A673 (cell line): ENCODE results near the gene SLC22A6. TPM values are rescaled to one million over a fixed set of nuclear protein-coding genes. Genes with fewer than 3 reads are reported as not detected.

Experiments used
- BruUV-seq: library from RNA; stranded (reverse); fragments of 400-500 nt; replicated peaks from 2 replicates; lab custom pipeline; 2021; lab: Mats Ljungman, UMichigan
- CTCF ChIA-PET: fragments of 300-600 bp; sonication (Branson Sonifier 250); formaldehyde crosslinking; loops from one replicate; lab custom pipeline; 2022; ENCODE audit warnings: antibody characterized with exemption; lab: Charles Lee
- POLR2A ChIA-PET: fragments of 300-600 bp; sonication (Branson Sonifier 250); formaldehyde crosslinking; loops from one replicate; lab custom pipeline; 2022; ENCODE audit warnings: antibody characterized with exemption; ENCODE audit not compliant: low non-redundant PET; lab: Charles Lee
- DNase-seq: peaks from one replicate; pipeline ENCODE4 v3.0.0-alpha.2; 2015; ENCODE audit warnings: low spot score
- H3K27ac ChIP-seq: fragments of 200-600 bp; sonication (generic); 2 replicates; pipeline ENCODE4 v1.5.1; 2016; ENCODE audit warnings: mixed run types, low read depth, mild to moderate bottlenecking, mixed read lengths, antibody characterized with exemption, low read length; ENCODE audit not compliant: poor library complexity, severe bottlenecking
- H3K27me3 ChIP-seq: fragments of 200-600 bp; sonication (generic); replicated peaks from 2 replicates; pipeline ENCODE4 v1.6.1; 2017; ENCODE audit warnings: mixed run types, low read depth, mild to moderate bottlenecking, mixed read lengths, antibody characterized with exemption, low read length; ENCODE audit not compliant: insufficient read depth, poor library complexity
- H3K36me3 ChIP-seq: fragments of 200-600 bp; sonication (generic); 2 replicates; pipeline ENCODE4 v1.6.1; 2016; ENCODE audit warnings: mixed run types, mild to moderate bottlenecking, mixed read lengths, antibody characterized with exemption, low read length; ENCODE audit not compliant: insufficient read depth, poor library complexity, severe bottlenecking
- H3K4me1 ChIP-seq: fragments of 200-600 bp; sonication (generic); 2 replicates; pipeline ENCODE4 v1.6.1; 2017; ENCODE audit warnings: mixed run types, mild to moderate bottlenecking, mixed read lengths, antibody characterized with exemption, low read length; ENCODE audit not compliant: insufficient read depth, poor library complexity, severe bottlenecking
- H3K4me3 ChIP-seq: fragments of 200-600 bp; sonication (generic); 2 replicates; pipeline ENCODE4 v1.5.1; 2016; ENCODE audit warnings: low read depth, mixed run types, mild to moderate bottlenecking, mixed read lengths, low read length; ENCODE audit not compliant: poor library complexity, severe bottlenecking
- H3K9me3 ChIP-seq: fragments of 200-600 bp; sonication (generic); 2 replicates; pipeline ENCODE4 v1.6.1; 2016; ENCODE audit warnings: mixed run types, low read depth, mild to moderate bottlenecking, mixed read lengths, antibody characterized with exemption, low read length; ENCODE audit not compliant: poor library complexity, severe bottlenecking
- EZH2 ChIP-seq: fragments of 200-600 bp; sonication (generic); IDR thresholded peaks from 2 replicates; pipeline ENCODE4 v1.6.1; 2017; ENCODE audit warnings: borderline replicate concordance, low read depth, mild to moderate bottlenecking, mixed read lengths, antibody characterized with exemption, low read length; ENCODE audit not compliant: poor library complexity, severe bottlenecking
- intact Hi-C: fragments of 100-400 bp; cut with micrococcal nuclease; formaldehyde crosslinking; loops from one replicate; pipeline ENCODE4 v1.10.0; 2022; ENCODE audit not compliant: unreplicated experiment
- total RNA-seq: library from RNA; stranded (reverse); gene quantifications from 2 replicates; pipeline ENCODE4 v1.2.3, GENCODE V29; 2021
- TF ChIP-seq, protein P1 (sequence below): fragments of 300-800, 200-600 bp; sonication (generic); conservative IDR thresholded peaks from 2 replicates; pipeline ENCODE4 v1.5.1; 2017; ENCODE audit warnings: low read depth, mild to moderate bottlenecking, antibody characterized with exemption, low read length, moderate library complexity, mixed read lengths

The SLC22A6 gene
- total RNA-seq, 1 experiment from 2014 or later, result not detected

DNA sequence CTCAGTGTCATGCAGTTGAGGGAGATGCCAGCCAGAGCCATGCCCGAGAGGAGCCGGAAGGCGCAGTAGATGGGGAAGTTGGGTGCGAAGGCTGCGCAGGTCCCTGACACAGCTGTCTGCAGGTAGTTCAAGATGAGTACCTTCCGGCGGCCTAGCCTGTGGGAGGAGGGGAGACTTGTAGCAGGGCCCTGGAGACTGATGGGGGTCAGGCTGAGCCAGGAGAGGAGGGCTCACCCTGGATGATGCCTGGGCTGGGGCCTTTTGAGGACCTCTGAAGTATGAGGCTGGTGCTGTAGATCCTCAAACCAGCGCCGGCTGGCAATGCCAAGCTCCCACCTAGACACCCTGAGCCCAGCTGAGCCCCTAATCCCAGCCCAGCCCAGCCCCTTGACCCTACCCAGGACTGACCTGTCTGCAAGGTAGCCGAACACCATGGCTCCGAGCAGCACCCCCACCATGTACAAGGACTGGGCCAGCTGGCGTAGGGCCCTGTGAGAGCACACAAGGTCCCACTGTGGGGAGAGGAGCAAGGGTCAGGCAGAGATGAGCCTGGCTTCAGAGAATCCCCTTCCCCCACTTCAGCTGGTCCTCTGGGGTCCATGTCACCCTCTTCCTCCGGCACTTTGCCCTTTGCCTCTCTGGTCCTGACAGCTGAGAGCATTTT lies 1.1 kb downstream of the SLC22A6 start:
- TF ChIP-seq, protein P1, sequence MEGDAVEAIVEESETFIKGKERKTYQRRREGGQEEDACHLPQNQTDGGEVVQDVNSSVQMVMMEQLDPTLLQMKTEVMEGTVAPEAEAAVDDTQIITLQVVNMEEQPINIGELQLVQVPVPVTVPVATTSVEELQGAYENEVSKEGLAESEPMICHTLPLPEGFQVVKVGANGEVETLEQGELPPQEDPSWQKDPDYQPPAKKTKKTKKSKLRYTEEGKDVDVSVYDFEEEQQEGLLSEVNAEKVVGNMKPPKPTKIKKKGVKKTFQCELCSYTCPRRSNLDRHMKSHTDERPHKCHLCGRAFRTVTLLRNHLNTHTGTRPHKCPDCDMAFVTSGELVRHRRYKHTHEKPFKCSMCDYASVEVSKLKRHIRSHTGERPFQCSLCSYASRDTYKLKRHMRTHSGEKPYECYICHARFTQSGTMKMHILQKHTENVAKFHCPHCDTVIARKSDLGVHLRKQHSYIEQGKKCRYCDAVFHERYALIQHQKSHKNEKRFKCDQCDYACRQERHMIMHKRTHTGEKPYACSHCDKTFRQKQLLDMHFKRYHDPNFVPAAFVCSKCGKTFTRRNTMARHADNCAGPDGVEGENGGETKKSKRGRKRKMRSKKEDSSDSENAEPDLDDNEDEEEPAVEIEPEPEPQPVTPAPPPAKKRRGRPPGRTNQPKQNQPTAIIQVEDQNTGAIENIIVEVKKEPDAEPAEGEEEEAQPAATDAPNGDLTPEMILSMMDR, result no peak
- TF ChIP-seq EZH2, result no peak
- ChIA-PET CTCF (no interaction called here), POLR2A (no interaction called here)
- intact Hi-C loops, result no loop called here
- no peaks in the 10 kb centered on the region for H3K4me1 ChIP-seq
- H3K27me3 ChIP-seq, result no peaks in the 10 kb centered on the region
- H3K27ac ChIP-seq, result no peak overlapping the region
- no peaks in the 10 kb centered on the region for H3K36me3 ChIP-seq
- no TSS peak for BruUV-seq
- no peak for DNase-seq
- H3K9me3 ChIP-seq, result no peaks in the 10 kb centered on the region
- no peak overlapping the region for H3K4me3 ChIP-seq

DNA sequence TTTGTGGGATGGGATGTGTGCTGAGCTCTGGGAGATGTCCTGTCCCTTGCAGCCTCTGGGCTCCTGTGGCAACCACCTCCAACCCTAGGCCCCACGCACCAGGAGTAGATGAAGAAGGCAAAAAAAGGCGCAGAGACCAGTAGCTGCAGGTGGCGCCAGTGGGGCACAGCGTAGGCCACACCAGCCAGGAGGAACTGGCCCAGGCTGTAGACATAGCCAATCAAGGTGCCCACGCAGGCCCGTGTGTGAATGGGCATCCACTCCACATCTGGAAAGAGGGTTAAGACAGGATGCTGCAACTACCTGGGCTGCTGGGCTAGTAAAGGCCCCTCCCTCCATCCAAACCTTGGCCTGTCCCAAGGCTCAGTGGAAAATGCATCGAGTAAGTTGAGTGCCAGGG lies 3.0 kb downstream of the SLC22A6 start:
- no peaks in the 10 kb centered on the region for H3K36me3 ChIP-seq

DNA sequence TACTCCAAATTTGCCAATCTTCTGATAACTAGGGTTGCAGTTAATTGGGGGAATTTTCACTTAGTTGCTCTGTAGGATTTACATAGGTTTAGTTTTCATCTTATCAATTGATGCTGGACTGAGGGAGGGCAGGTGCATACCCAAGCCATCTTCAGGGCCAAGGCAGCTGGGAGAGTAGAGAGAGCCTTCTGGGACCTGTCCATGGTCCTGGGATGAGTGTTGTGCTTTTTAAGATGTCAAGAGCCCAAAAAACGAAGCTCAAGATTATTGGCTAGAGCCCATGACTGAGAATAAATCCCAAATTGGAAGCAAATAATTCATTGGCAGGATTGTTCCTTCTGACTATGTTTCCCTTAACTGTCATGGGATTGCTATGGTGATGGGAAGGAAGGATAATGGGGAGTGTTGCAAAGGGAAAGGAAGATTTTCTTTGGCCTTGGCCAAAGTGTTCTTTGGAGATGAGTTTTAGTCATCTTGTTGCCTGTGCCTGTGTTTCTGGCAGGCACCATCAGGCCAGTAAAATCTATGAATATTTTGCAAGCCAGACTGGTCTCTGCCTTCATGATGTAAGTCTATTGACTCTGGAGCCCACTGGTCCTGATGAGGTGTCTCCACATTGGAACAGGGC lies 4.5 kb downstream of the SLC22A6 start:
- intact Hi-C loops, result no loop called here
- H3K27me3 ChIP-seq, result no peaks in the 10 kb centered on the region
- no TSS peak for BruUV-seq
- ChIA-PET POLR2A (no interaction called here), CTCF (no interaction called here)
- H3K4me1 ChIP-seq, result peaks cover 3% of the 10 kb centered on the region
- no peak overlapping the region for H3K27ac ChIP-seq
- no peaks in the 10 kb centered on the region for H3K36me3 ChIP-seq
- H3K4me3 ChIP-seq, result no peak overlapping the region
- peak; percentile 18 for DNase-seq
- TF ChIP-seq EZH2, result no peak
- TF ChIP-seq, protein P1, result no peak
- H3K9me3 ChIP-seq, result no peaks in the 10 kb centered on the region

More for the DNA sequence above, 3.0 kb downstream of the SLC22A6 start:
- no peak overlapping the region for H3K4me3 ChIP-seq
- no peak overlapping the region for H3K27ac ChIP-seq
- CTCF ChIA-PET, result no interaction called here
- DNase-seq, result no peak
- POLR2A ChIA-PET, result no interaction called here
- no TSS peak for BruUV-seq
- no peaks in the 10 kb centered on the region for H3K4me1 ChIP-seq
- TF ChIP-seq, protein P1, result no peak; the same call in 1 of the 2 replicates
- no peak for TF ChIP-seq EZH2
- no peaks in the 10 kb centered on the region for H3K27me3 ChIP-seq
- intact Hi-C loops, result no loop called here
- H3K9me3 ChIP-seq, result no peaks in the 10 kb centered on the region
